Measurements from ENCODE around the gene NUB1.

DNA sequence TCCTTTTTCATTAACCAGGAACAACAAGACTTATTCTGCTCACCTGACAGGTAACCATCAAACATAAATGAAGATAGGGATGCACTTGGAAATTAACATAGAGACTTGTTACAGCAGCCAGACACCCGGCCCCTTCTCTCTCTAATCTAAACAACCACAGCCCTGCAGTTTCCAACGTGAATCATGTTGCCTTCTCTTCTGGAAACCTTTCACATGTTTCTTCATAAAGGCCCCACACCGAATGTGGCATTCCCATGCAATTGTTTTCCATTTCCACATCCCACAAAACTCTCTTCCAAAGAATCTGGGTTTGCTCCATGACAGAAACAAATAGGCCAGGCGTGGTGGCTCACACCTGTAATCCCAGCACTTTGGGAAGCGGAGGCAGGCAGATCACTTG, 83.2 kb downstream of the NUB1 start:
- no peak for TF ChIP-seq POLR2A (IDR thresholded peaks at IDR 0.05)
- TF ChIP-seq, protein P1, sequence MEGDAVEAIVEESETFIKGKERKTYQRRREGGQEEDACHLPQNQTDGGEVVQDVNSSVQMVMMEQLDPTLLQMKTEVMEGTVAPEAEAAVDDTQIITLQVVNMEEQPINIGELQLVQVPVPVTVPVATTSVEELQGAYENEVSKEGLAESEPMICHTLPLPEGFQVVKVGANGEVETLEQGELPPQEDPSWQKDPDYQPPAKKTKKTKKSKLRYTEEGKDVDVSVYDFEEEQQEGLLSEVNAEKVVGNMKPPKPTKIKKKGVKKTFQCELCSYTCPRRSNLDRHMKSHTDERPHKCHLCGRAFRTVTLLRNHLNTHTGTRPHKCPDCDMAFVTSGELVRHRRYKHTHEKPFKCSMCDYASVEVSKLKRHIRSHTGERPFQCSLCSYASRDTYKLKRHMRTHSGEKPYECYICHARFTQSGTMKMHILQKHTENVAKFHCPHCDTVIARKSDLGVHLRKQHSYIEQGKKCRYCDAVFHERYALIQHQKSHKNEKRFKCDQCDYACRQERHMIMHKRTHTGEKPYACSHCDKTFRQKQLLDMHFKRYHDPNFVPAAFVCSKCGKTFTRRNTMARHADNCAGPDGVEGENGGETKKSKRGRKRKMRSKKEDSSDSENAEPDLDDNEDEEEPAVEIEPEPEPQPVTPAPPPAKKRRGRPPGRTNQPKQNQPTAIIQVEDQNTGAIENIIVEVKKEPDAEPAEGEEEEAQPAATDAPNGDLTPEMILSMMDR (IDR thresholded peaks at IDR 0.05), result no peak
